Sigmoid colon (tissue), 4 donors: ENCODE data around the gene TPCN2.

Source experiments
- EP300 ChIP-seq, 4 donors: sonication (generic); formaldehyde crosslinking; IDR thresholded peaks; one replicate each; pipeline ENCODE4 v1.6.1; 2017; ENCODE audit warnings: antibody characterized with exemption in 4 of 4
- POLR2A ChIP-seq, 2 donors: fragments of 450-650 bp; IDR thresholded peaks; one replicate each; pipeline ENCODE4 v1.6.1; 2016; ENCODE audit warnings: antibody characterized with exemption in 2 of 2, mild to moderate bottlenecking in 2 of 2, moderate library complexity in 2 of 2

DNA sequence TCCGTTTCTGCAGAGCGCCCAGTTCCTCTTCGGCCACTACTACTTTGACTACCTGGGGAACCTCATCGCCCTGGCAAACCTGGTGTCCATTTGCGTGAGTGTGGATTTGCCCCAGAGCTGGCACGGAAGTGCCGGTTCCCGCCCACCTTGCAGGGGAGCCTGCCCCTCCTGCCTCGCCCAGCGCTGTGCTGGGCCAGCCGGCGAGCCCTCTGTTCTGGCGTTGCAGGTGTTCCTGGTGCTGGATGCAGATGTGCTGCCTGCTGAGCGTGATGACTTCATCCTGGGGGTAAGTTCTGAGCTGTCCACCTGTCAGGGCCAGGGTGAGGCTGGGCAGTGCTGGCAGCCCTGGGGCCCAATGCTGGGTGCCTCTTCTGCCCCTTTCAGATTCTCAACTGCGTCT is 29.8 kb downstream of the TPCN2 start:
- TF ChIP-seq POLR2A (IDR thresholded peaks at IDR 0.05) (no peak), EP300 (IDR thresholded peaks at IDR 0.05) (no peak)
